Kidney (tissue), 14 donors: ENCODE data around the gene MCF2L. TPM values are rescaled to one million over a fixed set of nuclear protein-coding genes. Genes with fewer than 3 reads are reported as not detected.

Experiments
- DNase-seq, 5 donors: peaks; one replicate each; pipeline ENCODE4 v3.0.0-alpha.2; 2013 to 2020
- FAIRE-seq: peaks from 2 replicates; lab custom pipeline; 2012; peaks lifted over from hg19 to GRCh38; lab: Jason Lieb, UNC
- H3K27ac ChIP-seq, 2 donors: one replicate each; pipeline ENCODE4 v1.7.0; 2013; ENCODE audit warnings: low read depth in 2 of 2, low read length in 2 of 2, inconsistent platforms in 1 of 2
- H3K27me3 ChIP-seq: one replicate; pipeline ENCODE4 v1.7.1; 2013; ENCODE audit warnings: low read length, inconsistent platforms; ENCODE audit not compliant: control insufficient read depth, insufficient read depth
- H3K36me3 ChIP-seq, 3 donors: one replicate each; pipeline versions ENCODE4 v1.7.0 to v1.7.1; 2013; ENCODE audit warnings: low read length in 3 of 3, control low read depth in 1 of 3, inconsistent platforms in 1 of 3; ENCODE audit not compliant: insufficient read depth in 3 of 3, control insufficient read depth in 2 of 3
- H3K4me1 ChIP-seq, 3 donors: one replicate each; pipeline versions ENCODE4 v1.7.0 to v1.7.1; 2013; ENCODE audit warnings: low read length in 3 of 3, inconsistent platforms in 1 of 3, low read depth in 1 of 3; ENCODE audit not compliant: control insufficient read depth in 2 of 3, insufficient read depth in 2 of 3
- H3K4me3 ChIP-seq, 3 donors: one replicate each; pipeline versions ENCODE4 v1.7.0 to v1.8.1; 2013; ENCODE audit warnings: low read length in 3 of 3, control low read depth in 1 of 3, inconsistent platforms in 1 of 3
- H3K9ac ChIP-seq, 3 donors: one replicate each; pipeline versions ENCODE4 v1.7.0 to v1.7.1; 2013; ENCODE audit warnings: low read length in 3 of 3, control low read depth in 1 of 3, inconsistent platforms in 1 of 3
- H3K9me3 ChIP-seq, 3 donors: one replicate each; pipeline versions ENCODE4 v1.7.0 to v1.7.1; 2013; ENCODE audit warnings: low read length in 3 of 3, control low read depth in 1 of 3, inconsistent platforms in 1 of 3; ENCODE audit not compliant: control insufficient read depth in 2 of 3, insufficient read depth in 1 of 3
- CTCF ChIP-seq: IDR thresholded peaks from 3 replicates; pipeline ENCODE4 v1.5.1; 2012; ENCODE audit warnings: mild to moderate bottlenecking, moderate library complexity, borderline replicate concordance; ENCODE audit not compliant: insufficient read depth; ENCODE audit errors: extremely low read depth
- intact Hi-C: fragments of 100-400 bp; cut with DNase I; formaldehyde crosslinking; loops from one replicate; pipeline ENCODE4 v1.11.1; 2022
- polyA plus RNA-seq: library from polyadenylated mRNA; stranded (reverse); fragments of 350-450 nt; fragmentation: Illumina TruSeq; extraction: RNeasy Lipid Tissue Mini Kit (QIAGEN cat#74804); gene quantifications from one replicate; pipeline ENCODE4 v1.2.3, GENCODE V29; 2014; ENCODE audit warnings: low read depth, low replicate concordance; ENCODE audit not compliant: insufficient read depth
- total RNA-seq: library from RNA; stranded (reverse); fragmentation: NEBNext Ultra II Directional; extraction: Animal tissue kit (Norgen Biotek cat#: 25700); gene quantifications from one replicate; pipeline ENCODE4 v1.2.1, GENCODE V29; 2021
- donor health status: control.
- donor health status: control.
- donor health status: control.
- donor health status: control.
- donor health status: control.
- donor health status: DM: yes; HTN: yes; CAD: no.
- donor health status: Normal renal cell carcinoma (clear cell type).

The MCF2L gene
- total and polyA plus RNA-seq, 2 donors from 2014 or later: 12.1 to 61.9 TPM

GRCh38 chr13:113065406-113066141, 96.6 kb downstream of the MCF2L start:
- Histone ChIP-seq H3K27ac (no peak overlapping the region), H3K36me3 (peaks cover 0 to 11% (median 5%) of the 10 kb centered on the region in 3 donors), H3K4me3 (no peak overlapping the region), H3K27me3 (no peaks in the 10 kb centered on the region), H3K9me3 (no peaks in the 10 kb centered on the region), H3K4me1 (no peaks in the 10 kb centered on the region), H3K9ac (no peak overlapping the region)
- TF ChIP-seq CTCF: no peak
- intact Hi-C loops: no loop called here
- peak in 1 of 5 donors; percentile 39 for DNase-seq
- FAIRE-seq: no peak

DNA sequence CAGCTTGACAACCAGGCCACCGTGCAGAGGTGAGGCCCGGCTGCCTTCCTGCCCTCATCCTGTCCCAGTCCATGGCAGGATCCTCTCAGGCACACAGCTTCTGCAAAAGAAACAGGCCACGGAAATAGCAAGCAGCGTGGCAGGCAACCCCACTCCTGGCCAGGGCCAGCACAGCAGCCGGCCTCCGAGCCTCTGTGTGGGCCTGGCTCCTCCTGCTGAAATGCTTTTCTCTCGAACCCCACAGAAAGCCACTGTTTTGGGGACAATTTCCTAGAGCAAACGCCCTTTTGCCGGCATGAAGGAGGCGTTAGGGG, 97.1 kb downstream of the MCF2L start:
- Histone ChIP-seq H3K9me3 (no peaks in the 10 kb centered on the region), H3K27me3 (no peaks in the 10 kb centered on the region), H3K9ac (no peak overlapping the region), H3K4me3 (no peak overlapping the region), H3K36me3 (peaks cover 0 to 13% (median 5%) of the 10 kb centered on the region in 3 donors), H3K27ac (no peak overlapping the region), H3K4me1 (no peaks in the 10 kb centered on the region)
- intact Hi-C loops: no loop called here
- no peak for TF ChIP-seq CTCF
- no peak for DNase-seq
- no peak for FAIRE-seq

DNA sequence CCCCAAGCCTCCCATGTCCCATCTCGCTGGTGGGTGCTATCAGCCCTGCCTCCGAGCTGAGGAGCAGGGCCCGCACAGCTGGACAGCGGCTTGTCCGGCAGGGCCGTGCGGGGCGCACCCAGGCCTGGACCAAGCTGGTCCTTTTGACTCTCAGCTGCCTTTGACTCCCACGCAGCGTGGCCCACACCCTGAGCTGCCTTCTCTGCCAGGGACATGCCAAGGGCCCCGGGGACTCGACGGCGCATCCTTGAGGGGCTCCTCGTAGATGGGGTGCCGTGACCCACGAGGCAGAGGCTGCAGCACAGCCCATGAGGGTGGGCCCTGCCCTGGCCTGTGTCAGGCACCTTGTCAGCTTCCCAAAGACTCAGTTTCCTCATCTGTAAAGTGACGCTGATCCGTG, 97.7 kb downstream of the MCF2L start:
- Histone ChIP-seq H3K27me3 (no peaks in the 10 kb centered on the region), H3K9me3 (no peaks in the 10 kb centered on the region), H3K9ac (no peak overlapping the region), H3K27ac (no peak overlapping the region), H3K4me3 (no peak overlapping the region), H3K36me3 (peaks cover 0 to 13% (median 5%) of the 10 kb centered on the region in 3 donors), H3K4me1 (no peaks in the 10 kb centered on the region)
- FAIRE-seq (no peak), DNase-seq (peak in 1 of 5 donors; percentile 67)
- no peak for TF ChIP-seq CTCF
- intact Hi-C loops: no loop called here
